HCT116 (cell line): ENCODE results near the gene TBC1D1. TPM values are rescaled to one million over a fixed set of nuclear protein-coding genes. Genes with fewer than 3 reads are reported as not detected.

Source experiments
- ATAC-seq: fragments of 200-7000 bp; cut with Tn5 transposase; 2 replicates; pipeline ENCODE4 v1.9.1; 2020; ENCODE audit warnings: mild to moderate bottlenecking, moderate library complexity
- BruUV-seq: library from RNA; stranded (reverse); fragments of 400-500 nt; replicated peaks from 2 replicates; lab custom pipeline; 2021; lab: Mats Ljungman, UMichigan
- CTCF ChIA-PET: fragments of 300-600 bp; sonication (Branson Sonifier 250); formaldehyde crosslinking; loops from one replicate; lab custom pipeline; 2021; ENCODE audit warnings: antibody characterized with exemption; lab: Charles Lee
- POLR2A ChIA-PET: fragments of 300-600, 350-600 bp; sonication (Branson Sonifier 250); formaldehyde crosslinking; loops from one replicate; lab custom pipeline; 2021; ENCODE audit warnings: antibody characterized with exemption; lab: Charles Lee
- RAD21 ChIA-PET, 2 experiments: fragments of 300-600 bp; sonication (Branson Sonifier 250); formaldehyde crosslinking; loops; one replicate each; lab custom pipeline; 2023; ENCODE audit warnings: low total read pairs in 2 of 2; ENCODE audit not compliant: uncharacterized antibody in 2 of 2, unreplicated experiment in 2 of 2, low non-redundant PET in 1 of 2; lab: Charles Lee
- DNase-seq: peaks from one replicate; pipeline ENCODE4 v3.0.0-alpha.2; 2010; ENCODE audit warnings: low read depth, low spot score
- H2AFZ ChIP-seq: fragments of 200-600 bp; shearing (Covaris generic), sonication (generic); 2 replicates; pipeline ENCODE4 v1.6.1; 2017; ENCODE audit warnings: low read depth, mixed run types, mixed read lengths, antibody characterized with exemption, low read length; ENCODE audit not compliant: poor library complexity, severe bottlenecking
- H3K27ac ChIP-seq: 2 replicates; pipeline ENCODE4 v1.5.1; 2012; ENCODE audit warnings: low read depth, low read length
- H3K27me3 ChIP-seq: fragments of 200-600 bp; sonication (generic); 2 replicates; pipeline ENCODE4 v1.6.1; 2016; ENCODE audit warnings: mixed run types, low read length, mixed read lengths; ENCODE audit not compliant: insufficient read depth
- H3K36me3 ChIP-seq, 2 experiments: fragments of 200-500 bp in 1 of 2; fragments of 200-600 bp in 1 of 2; sonication (Bioruptor generic) in 1 of 2; sonication (generic) in 1 of 2; 2 replicates each; pipeline versions ENCODE4 v1.5.1 to v1.6.1; 2014 to 2016; ENCODE audit warnings: low read length in 2 of 2, inconsistent platforms in 1 of 2, mixed read lengths in 1 of 2, mixed run types in 1 of 2; ENCODE audit not compliant: insufficient read depth in 2 of 2, control insufficient read depth in 1 of 2
- H3K4me1 ChIP-seq, 2 experiments: fragments of 200-600 bp in 1 of 2; sonication (generic) in 1 of 2; 2 replicates each; pipeline versions ENCODE4 v1.5.1 to v1.6.1; 2012 to 2017; ENCODE audit warnings: low read length in 2 of 2, inconsistent platforms in 1 of 2, mild to moderate bottlenecking in 1 of 2, mixed read lengths in 1 of 2, mixed run types in 1 of 2, moderate library complexity in 1 of 2; ENCODE audit not compliant: insufficient read depth in 2 of 2, control insufficient read depth in 1 of 2
- H3K4me2 ChIP-seq: fragments of 200-600 bp; sonication (generic); 2 replicates; pipeline ENCODE4 v1.6.1; 2017; ENCODE audit warnings: mixed run types, low read length, mixed read lengths
- H3K4me3 ChIP-seq, 2 experiments: fragments of 200-600 bp in 1 of 2; sonication (generic) in 1 of 2; replicated peaks in 1 of 2; 2 replicates each; pipeline ENCODE4 v1.5.1; 2011 to 2016; ENCODE audit warnings: low read length in 2 of 2, control low read depth in 1 of 2, low read depth in 1 of 2, mild to moderate bottlenecking in 1 of 2, mixed read lengths in 1 of 2, mixed run types in 1 of 2
- H3K79me2 ChIP-seq: fragments of 200-600 bp; sonication (generic); 2 replicates; pipeline ENCODE4 v1.6.1; 2017; ENCODE audit warnings: mild to moderate bottlenecking, mixed run types, low read length, moderate library complexity, mixed read lengths; ENCODE audit not compliant: insufficient read depth
- H3K9ac ChIP-seq: fragments of 200-600 bp; sonication (generic); 2 replicates; pipeline ENCODE4 v1.6.1; 2016; ENCODE audit warnings: low read length, mixed read lengths
- H3K9me2 ChIP-seq: fragments of 200-600 bp; sonication (generic), shearing (Covaris generic); 2 replicates; pipeline ENCODE4 v1.6.1; 2017; ENCODE audit warnings: mixed run types, mild to moderate bottlenecking, moderate library complexity; ENCODE audit not compliant: insufficient read depth
- H3K9me3 ChIP-seq, 2 experiments: fragments of 200-500 bp in 1 of 2; fragments of 200-600 bp in 1 of 2; sonication (Bioruptor generic) in 1 of 2; sonication (generic) in 1 of 2; 2 replicates each; pipeline ENCODE4 v1.6.1; 2014 to 2017; ENCODE audit warnings: low read length in 2 of 2, mixed read lengths in 2 of 2, inconsistent platforms in 1 of 2, low read depth in 1 of 2, mild to moderate bottlenecking in 1 of 2, mixed run types in 1 of 2, moderate library complexity in 1 of 2; ENCODE audit not compliant: control insufficient read depth in 1 of 2, insufficient read depth in 1 of 2
- H4K20me1 ChIP-seq: fragments of 200-600 bp; sonication (generic), shearing (Covaris generic); 2 replicates; pipeline ENCODE4 v1.6.1; 2017; ENCODE audit warnings: mixed run types, mild to moderate bottlenecking, moderate library complexity; ENCODE audit not compliant: insufficient read depth
- ATF3 ChIP-seq: IDR thresholded peaks from 2 replicates; pipeline ENCODE4 v1.6.1; 2012
- CBX3 ChIP-seq: IDR thresholded peaks from 2 replicates; pipeline ENCODE4 v1.6.1; 2012; ENCODE audit warnings: low read depth
- CTCF ChIP-seq, 3 experiments: fragments of 200-600 bp in 1 of 3; sonication (generic) in 1 of 3; IDR thresholded peaks in 2 of 3; conservative IDR thresholded peaks in 1 of 3; 2 replicates each; pipeline ENCODE4 v1.5.1; 2012 to 2017; ENCODE audit warnings: low read depth in 2 of 3, low read length in 2 of 3, antibody characterized with exemption in 1 of 3, borderline replicate concordance in 1 of 3, control low read depth in 1 of 3, mild to moderate bottlenecking in 1 of 3, mixed read lengths in 1 of 3, mixed run types in 1 of 3, moderate library complexity in 1 of 3; ENCODE audit not compliant: insufficient read depth in 1 of 3
- EGR1 ChIP-seq: IDR thresholded peaks from 2 replicates; pipeline ENCODE4 v1.6.1; 2012; ENCODE audit warnings: low read depth
- JUND ChIP-seq: IDR thresholded peaks from 2 replicates; pipeline ENCODE4 v1.6.1; 2012
- MAX ChIP-seq: IDR thresholded peaks from 2 replicates; pipeline ENCODE4 v1.6.1; 2012
- POLR2A ChIP-seq: IDR thresholded peaks from 2 replicates; pipeline ENCODE4 v1.7.0; 2011; ENCODE audit warnings: borderline replicate concordance; ENCODE audit not compliant: insufficient read depth, insufficient read length; ENCODE audit errors: extremely low read depth
- REST ChIP-seq: IDR thresholded peaks from 2 replicates; pipeline ENCODE4 v1.6.1; 2012; ENCODE audit warnings: low read depth
- SP1 ChIP-seq: IDR thresholded peaks from 2 replicates; pipeline ENCODE4 v1.6.1; 2012; ENCODE audit warnings: low read depth
- SRF ChIP-seq: IDR thresholded peaks from 2 replicates; pipeline ENCODE4 v1.6.1; 2012; ENCODE audit warnings: low read depth
- TCF7L2 ChIP-seq: IDR thresholded peaks from 2 replicates; pipeline ENCODE4 v1.7.0; 2011; ENCODE audit warnings: borderline replicate concordance, inconsistent platforms; ENCODE audit not compliant: insufficient read depth, insufficient read length; ENCODE audit errors: extremely low read depth
- ZBTB33 ChIP-seq: IDR thresholded peaks from 2 replicates; pipeline ENCODE4 v1.6.1; 2011; ENCODE audit warnings: mild to moderate bottlenecking, low read length, moderate library complexity; ENCODE audit not compliant: insufficient replicate concordance; ENCODE audit errors: extremely low read depth
- intact Hi-C: fragments of 100-400 bp; cut with micrococcal nuclease; formaldehyde crosslinking; loops from 2 replicates; pipeline ENCODE4 v1.10.0; 2022
- total RNA-seq: library from RNA; stranded (reverse); gene quantifications from one replicate; pipeline ENCODE4 v1.2.1, GENCODE V29; 2021; ENCODE audit not compliant: unreplicated experiment

The TBC1D1 gene
- total RNA-seq, 1 experiment from 2014 or later: 82.7 TPM

GRCh38 chr4:38072578-38072977 is 181.7 kb downstream of the TBC1D1 start:
- Histone ChIP-seq H3K79me2 (no peaks in the 10 kb centered on the region), H3K36me3 (0 out of 4 replicates have a peak, but pooled peaks cover 0 to 5% of the 10 kb centered on the region in 2 experiments), H3K27ac (no peak overlapping the region), H4K20me1 (no peaks in the 10 kb centered on the region), H3K9me2 (no peaks in the 10 kb centered on the region), H3K4me1 (peaks cover 0 to 15% of the 10 kb centered on the region in 2 experiments; a peak in 2 of 4 replicates), H3K9ac (no peak overlapping the region), H3K4me3 (no peak overlapping the region), H3K4me2 (no peak overlapping the region), H3K9me3 (no peaks in the 10 kb centered on the region), H3K27me3 (no peaks in the 10 kb centered on the region), H2AFZ (no peak overlapping the region)
- intact Hi-C loops: no loop called here
- DNase-seq (no peak), ATAC-seq (no peak)
- TF ChIP-seq SP1 (no peak), JUND (no peak), CTCF (IDR thresholded peaks at IDR 0.05 in 2 of 3, conservative IDR thresholded peaks at IDR 0.05 in 1 of 3; ENCODE audit: borderline replicate concordance in 1 of 3, insufficient read depth in 1 of 3, low read depth in 2 of 3, low read length in 2 of 3) (no peak), EGR1 (no peak), CBX3 (no peak), SRF (no peak), TCF7L2 (no peak), MAX (no peak), ATF3 (no peak), ZBTB33 (no peak), REST (no peak), POLR2A (no peak)
- no TSS peak for BruUV-seq
- POLR2A ChIA-PET: no interaction called here
- RAD21 ChIA-PET: no interaction called here
- CTCF ChIA-PET: no interaction called here
